GM21619 (cell line): ENCODE results near the gene APMAP.
A peak's percentile ranks its signal among the peaks of the same experiment; 100 is the strongest.
"Not testable (repeated sequence)": the region's sequence is repeated elsewhere in the genome, so short reads cannot be mapped to it uniquely, and the experiment has no call there.

Source experiments
- ATAC-seq: cut with Tn5 transposase; IDR thresholded peaks from one replicate; pipeline ENCODE4 v1.9.1; 2021; ENCODE audit not compliant: unreplicated experiment

The APMAP gene

GRCh38 chr20:25008388-25009217, 16.1 kb upstream of the APMAP start:
- ATAC-seq: no peak

- ATAC-seq: no peak
Observed at GRCh38 chr20:25007491-25008305, 15.1 kb upstream of the APMAP start.

GRCh38 chr20:25006431-25007167, 14.0 kb upstream of the APMAP start:
- ATAC-seq: no peak

GRCh38 chr20:25005661-25006060, 13.1 kb upstream of the APMAP start:
- ATAC-seq: no peak

GRCh38 chr20:25005220-25005619, 12.7 kb upstream of the APMAP start:
- no peak for ATAC-seq

GRCh38 chr20:25003002-25003401, 10.5 kb upstream of the APMAP start:
- ATAC-seq: no peak

- not testable (repeated sequence) for ATAC-seq
Observed at GRCh38 chr20:25001323-25001722, 8.8 kb upstream of the APMAP start.

GRCh38 chr20:25000268-25000801, 7.8 kb upstream of the APMAP start:
- no peak for ATAC-seq

GRCh38 chr20:24999568-24999967, 7.0 kb upstream of the APMAP start:
- ATAC-seq: no peak

GRCh38 chr20:24998631-24999445, 6.3 kb upstream of the APMAP start:
- ATAC-seq: no peak

GRCh38 chr20:24998121-24998520, 5.6 kb upstream of the APMAP start:
- ATAC-seq: no peak

GRCh38 chr20:24996449-24997377, 4.2 kb upstream of the APMAP start:
- ATAC-seq: no peak

- ATAC-seq: no peak
Observed at GRCh38 chr20:24995741-24996448, 3.3 kb upstream of the APMAP start.

- no peak for ATAC-seq
Observed at GRCh38 chr20:24994470-24995368, 2.2 kb upstream of the APMAP start.

GRCh38 chr20:24994186-24994465, 1.6 kb upstream of the APMAP start:
- no peak for ATAC-seq

- no peak for ATAC-seq
Observed at GRCh38 chr20:24993337-24994185, 1.0 kb upstream of the APMAP start.

- peak; percentile 21 for ATAC-seq
Observed at GRCh38 chr20:24991897-24992486, 559 bp downstream of the APMAP start.
